Measurements from ENCODE around the gene DCAF17.

DNA sequence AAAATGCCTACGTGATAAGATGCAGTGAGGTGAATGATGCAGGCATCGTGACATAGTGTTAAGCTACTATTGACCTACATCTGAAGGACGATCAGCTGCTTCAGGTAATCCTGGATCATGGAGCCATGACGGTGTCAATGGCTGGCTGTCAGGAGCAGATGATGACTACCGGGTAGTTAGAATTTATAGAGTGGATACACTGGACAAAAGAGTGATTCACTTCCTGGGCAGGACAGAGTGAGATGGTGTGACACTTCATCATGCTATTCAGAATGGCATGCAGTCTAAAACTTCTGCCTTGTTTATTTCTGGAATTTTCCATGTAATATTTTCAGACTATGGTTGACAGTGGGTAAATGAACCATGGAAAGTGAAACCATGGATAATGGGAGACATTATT lies 29.8 kb upstream of the DCAF17 start:
- no peak for TF ChIP-seq CTCF (IDR thresholded peaks at IDR 0.05; ENCODE audit: low read length)
- TF ChIP-seq EZH2 (IDR thresholded peaks at IDR 0.05; ENCODE audit: borderline replicate concordance, low read length) = no peak

All from OCI-LY1 (cell line).